Pancreas (tissue), 10 donors: ENCODE results near the gene NDUFC2. TPM values are rescaled to one million over a fixed set of nuclear protein-coding genes. Genes with fewer than 3 reads are reported as not detected.
A peak's percentile ranks its signal among the peaks of the same experiment; 100 is the strongest.
"Not testable (repeated sequence)": the region's sequence is repeated elsewhere in the genome, so short reads cannot be mapped to it uniquely, and the experiment has no call there.

Experiments used
- ATAC-seq, 4 donors: fragments of 200-7000 bp; cut with Tn5 transposase; one replicate each; pipeline versions ENCODE4 v1.8.0 to v1.9.1; 2020; ENCODE audit warnings: mild to moderate bottlenecking in 4 of 4, moderate library complexity in 4 of 4
- DNase-seq, 6 donors: peaks; one replicate each; pipeline ENCODE4 v3.0.0-alpha.2; 2020
- FAIRE-seq: peaks from 2 replicates; lab custom pipeline; 2012; peaks lifted over from hg19 to GRCh38; lab: Jason Lieb, UNC
- H3K27ac ChIP-seq, 4 donors: fragments of 200-600 bp; sonication (generic); 1 replicate in 3 of 4; 2 replicates in 1 of 4; pipeline versions ENCODE4 v1.5.0 to v1.8.0; 2020
- H3K27me3 ChIP-seq, 4 donors: fragments of 200-600 bp; one replicate each; pipeline ENCODE4 v1.8.0; 2021
- H3K36me3 ChIP-seq, 3 donors: fragments of 200-600 bp; sonication (generic) in 1 of 3; one replicate each; pipeline versions ENCODE4 v1.5.0 to v1.8.0; 2020 to 2021
- H3K4me1 ChIP-seq, 3 donors: fragments of 200-600 bp; one replicate each; pipeline ENCODE4 v1.8.0; 2021
- H3K4me3 ChIP-seq, 4 donors: fragments of 200-600 bp; sonication (generic) in 2 of 4; one replicate each; pipeline versions ENCODE4 v1.5.0 to v1.8.0; 2020 to 2021
- H3K9me3 ChIP-seq, 4 donors: fragments of 200-600 bp; one replicate each; pipeline ENCODE4 v1.8.0; 2021
- CTCF ChIP-seq, 4 donors: fragments of 200-600 bp; sonication (generic) in 3 of 4; IDR thresholded peaks; one replicate each; pipeline versions ENCODE4 v1.5.0 to v1.8.0; 2021; ENCODE audit warnings: antibody characterized with exemption in 4 of 4
- WGBS, 2 donors: extraction: QIAGEN DNeasy Blood & Tissue Kit; methylation state at CpG; one replicate each; pipeline ENCODE4 v1.1.7; 2013; 5-methylcytosine and 5-hydroxymethylcytosine counted together
- intact Hi-C, 3 donors: fragments of 100-400 bp; cut with DNase I; formaldehyde crosslinking; loops; one replicate each; pipeline versions ENCODE4 v1.11.1 to v1.14.2; 2022
- polyA plus RNA-seq, 2 donors: library from polyadenylated mRNA; stranded (reverse); fragments of 200-250 nt; gene quantifications; one replicate each; pipeline ENCODE4 v1.2.3, GENCODE V29; 2013
- total RNA-seq, 6 donors: library from RNA; stranded (reverse); fragmentation: NEBNext Ultra II Directional in 4 of 6; extraction: Animal tissue kit (Norgen Biotek cat#: 25700) in 4 of 6; gene quantifications; one replicate each; pipeline versions ENCODE4 v1.2.1 to v1.2.4, GENCODE V29; 2021 to 2023
- donor health status: healthy with polysubstance abuse.
- donor health status: DM: no; HTN: no; CAD: no; lungs with moderate emphysema.
- donor health status: DM: no; HTN: no; CAD: no.
- donor health status: control.
- donor health status: control.
- donor health status: Bipolar disorder and iron deficiency.
- donor health status: DM: yes; HTN: yes; CAD: no.
- donor health status: DM: no; HTN: no; CAD: no.
- donor health status: DM: no; HTN: no; CAD: no.
- donor health status: DM: yes; HTN: yes; CAD: no.

The NDUFC2 gene
- total and polyA plus RNA-seq, 8 donors, result 42.6 to 114 (median 73.6) TPM

GRCh38 chr11:78100261-78100660, 20.6 kb upstream of the NDUFC2 start:
- no peaks in the 10 kb centered on the region for H3K4me1 ChIP-seq
- no peak for FAIRE-seq
- no peak for TF ChIP-seq CTCF (IDR thresholded peaks at IDR 0.05)
- H3K9me3 ChIP-seq, result no peaks in the 10 kb centered on the region
- peak in 1 of 4 donors; percentile 54 for ATAC-seq
- no peak for DNase-seq
- no peak overlapping the region for H3K4me3 ChIP-seq
- intact Hi-C loops, result no loop called here
- WGBS, 2 donors, result 75 to 81% methylated on average over 5 of the region's 5 CpGs
- H3K36me3 ChIP-seq, result no peaks in the 10 kb centered on the region
- H3K27me3 ChIP-seq, result no peaks in the 10 kb centered on the region
- H3K27ac ChIP-seq, result no peak overlapping the region

- intact Hi-C loops, result no loop called here
- H3K9me3 ChIP-seq, result no peaks in the 10 kb centered on the region
- no peaks in the 10 kb centered on the region for H3K4me1 ChIP-seq
- DNase-seq (no peak), FAIRE-seq (no peak), ATAC-seq (no peak)
- no peaks in the 10 kb centered on the region for H3K36me3 ChIP-seq
- 91 to 94% methylated on average over 4 of the region's 4 CpGs for WGBS, 2 donors
- no peaks in the 10 kb centered on the region for H3K27me3 ChIP-seq
- H3K27ac ChIP-seq, result no peak overlapping the region
- H3K4me3 ChIP-seq, result no peak overlapping the region
- TF ChIP-seq CTCF (IDR thresholded peaks at IDR 0.05), result no peak
Observed at GRCh38 chr11:78099666-78100065, 20.0 kb upstream of the NDUFC2 start.

- ATAC-seq (no peak), DNase-seq (no peak), FAIRE-seq (no peak)
- 92 to 93% methylated on average over 7 of the region's 7 CpGs for WGBS, 2 donors
- no peaks in the 10 kb centered on the region for H3K9me3 ChIP-seq
- H3K4me1 ChIP-seq, result no peaks in the 10 kb centered on the region
- H3K4me3 ChIP-seq, result no peak overlapping the region
- TF ChIP-seq CTCF (IDR thresholded peaks at IDR 0.05), result no peak
- H3K27ac ChIP-seq, result no peak overlapping the region
- intact Hi-C loops, result no loop called here
- H3K27me3 ChIP-seq, result no peaks in the 10 kb centered on the region
- H3K36me3 ChIP-seq, result no peaks in the 10 kb centered on the region
Observed at GRCh38 chr11:78097666-78098385, 18.2 kb upstream of the NDUFC2 start.

GRCh38 chr11:78094250-78094649, 14.6 kb upstream of the NDUFC2 start:
- Histone ChIP-seq H3K4me3 (no peak overlapping the region), H3K27me3 (no peaks in the 10 kb centered on the region), H3K9me3 (no peaks in the 10 kb centered on the region), H3K27ac (no peak overlapping the region), H3K4me1 (no peaks in the 10 kb centered on the region), H3K36me3 (no peaks in the 10 kb centered on the region)
- intact Hi-C loops, result no loop called here
- TF ChIP-seq CTCF (IDR thresholded peaks at IDR 0.05), result no peak
- DNase-seq (no peak), ATAC-seq (no peak), FAIRE-seq (no peak)
- 92 to 94% methylated on average over 2 of the region's 2 CpGs for WGBS, 2 donors

GRCh38 chr11:78086521-78087074, 6.9 kb upstream of the NDUFC2 start:
- ATAC-seq, H3K36me3 ChIP-seq, H3K4me1 ChIP-seq, H3K9me3 ChIP-seq, intact Hi-C loops, H3K27me3 ChIP-seq, DNase-seq, H3K4me3 ChIP-seq, H3K27ac ChIP-seq, FAIRE-seq: not testable (repeated sequence)
- WGBS, 2 donors, result 92 to 93% methylated on average over 6 of the region's 6 CpGs
